GM23338 (cell line): ENCODE data around the gene SCAF4.

ENCODE experiments used
- CTCF ChIP-seq, 2 experiments: fragments of 200-600 bp in 1 of 2; sonication (generic) in 1 of 2; conservative IDR thresholded peaks; 2 replicates each; pipeline versions ENCODE4 v1.5.1 to v1.6.1; 2016 to 2017; ENCODE audit warnings: antibody characterized with exemption in 2 of 2, low read depth in 2 of 2, mild to moderate bottlenecking in 2 of 2, moderate library complexity in 1 of 2
- POLR2AphosphoS5 ChIP-seq: IDR thresholded peaks from 2 replicates; pipeline ENCODE4 v1.6.1; 2016; ENCODE audit warnings: antibody characterized with exemption, low read depth

GRCh38 chr21:31671931-31672330 lies 60.0 kb downstream of the SCAF4 start:
- TF ChIP-seq CTCF (conservative IDR thresholded peaks at IDR 0.05; ENCODE audit: low read depth in 2 of 2), result no peak
- peak; percentile 2; the same call in 1 of the 2 replicates for TF ChIP-seq POLR2AphosphoS5
